HG03521 (cell line): ENCODE data around the gene CPM.
"Not testable (repeated sequence)": the region's sequence is repeated elsewhere in the genome, so short reads cannot be mapped to it uniquely, and the experiment has no call there.

ENCODE experiments used
- ATAC-seq: cut with Tn5 transposase; IDR thresholded peaks from one replicate; pipeline ENCODE4 v1.9.1; 2021; ENCODE audit warnings: mild to moderate bottlenecking, moderate library complexity; ENCODE audit not compliant: unreplicated experiment

The CPM gene

DNA sequence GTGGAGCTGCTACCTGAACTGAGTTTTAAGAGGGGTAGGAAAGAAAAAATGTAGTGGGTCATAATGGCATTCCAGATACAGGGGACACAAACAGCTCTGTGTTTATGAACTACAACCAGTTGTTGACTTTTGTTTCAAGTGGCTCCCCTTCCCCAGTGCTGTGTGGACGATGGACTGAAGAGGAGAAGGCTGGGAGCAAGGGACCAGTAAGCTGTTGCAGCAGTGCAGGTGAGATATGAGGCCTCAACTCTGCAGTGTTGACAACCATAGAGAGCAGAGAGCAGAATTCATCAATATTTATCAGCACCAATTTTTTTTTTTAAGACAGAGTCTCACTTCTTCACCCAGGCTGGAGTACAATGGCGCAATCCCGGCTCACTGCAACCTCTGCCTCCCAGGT is 78.4 kb downstream of the CPM start:
- no peak for ATAC-seq

GRCh38 chr12:68854078-68854468 is 78.9 kb downstream of the CPM start:
- no peak for ATAC-seq

DNA sequence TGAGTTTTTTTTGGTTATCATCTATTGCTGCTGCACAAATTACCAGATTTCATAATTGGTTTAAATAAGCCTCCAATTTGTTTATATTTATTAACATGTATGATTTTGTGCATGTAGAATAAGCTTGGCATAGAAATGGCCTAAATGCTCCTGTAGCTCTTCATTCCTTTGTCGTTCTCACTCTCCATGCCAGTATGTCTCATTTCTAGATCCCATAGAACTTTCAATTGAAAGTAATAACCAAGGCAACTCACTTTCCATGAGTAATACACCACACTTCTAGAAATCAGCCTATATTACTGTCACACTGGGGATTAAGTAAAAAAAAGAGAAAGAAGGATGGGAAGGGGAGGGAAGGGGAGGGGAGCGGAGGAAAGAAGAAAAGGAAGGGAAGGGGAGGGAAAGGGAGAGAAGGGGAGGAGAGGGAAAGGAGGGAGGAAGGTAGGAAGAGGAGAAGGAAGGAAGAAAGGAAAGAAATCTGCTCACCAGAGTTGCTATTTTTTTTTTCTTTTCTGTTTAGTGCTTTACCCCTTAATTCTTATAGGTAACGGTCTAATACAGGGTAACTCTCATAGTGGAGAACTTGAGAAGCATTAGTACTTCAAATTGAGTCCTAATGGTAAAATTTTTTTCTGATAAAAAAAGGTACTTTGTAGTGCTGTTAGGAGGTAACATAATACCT is 79.4 kb downstream of the CPM start:
- no peak for ATAC-seq

DNA sequence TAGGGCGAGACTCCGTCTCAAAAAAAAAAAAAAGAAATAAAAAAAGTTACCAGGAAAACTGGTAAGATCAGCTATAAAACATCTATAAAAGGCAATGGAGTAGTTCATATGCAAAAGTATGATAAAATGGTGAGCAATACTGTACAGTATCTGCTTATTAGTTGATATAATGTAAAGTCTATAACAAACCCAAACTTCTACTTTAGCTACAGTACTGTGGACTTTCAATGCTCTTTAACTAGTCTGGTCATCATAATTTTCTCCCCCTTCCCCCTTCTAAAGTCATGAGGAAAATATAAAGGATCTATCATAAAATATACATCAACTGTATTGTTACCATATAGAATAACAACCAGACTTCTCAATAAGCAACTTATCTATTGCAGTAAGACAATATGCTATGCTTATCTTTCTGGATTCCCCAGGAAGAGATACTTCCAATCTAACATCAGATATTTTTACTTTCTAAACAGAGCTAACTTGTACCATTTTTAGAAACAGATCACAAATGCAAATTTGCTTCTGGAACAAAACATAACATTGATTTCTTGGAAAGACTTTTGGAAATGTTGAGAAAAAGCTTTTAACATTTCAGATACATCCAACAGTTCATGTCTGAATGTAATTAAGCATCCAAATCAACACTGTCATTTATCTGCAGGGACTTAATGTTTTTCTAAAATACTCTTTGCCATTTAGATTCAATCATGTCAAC is 81.2 kb downstream of the CPM start:
- no peak for ATAC-seq

DNA sequence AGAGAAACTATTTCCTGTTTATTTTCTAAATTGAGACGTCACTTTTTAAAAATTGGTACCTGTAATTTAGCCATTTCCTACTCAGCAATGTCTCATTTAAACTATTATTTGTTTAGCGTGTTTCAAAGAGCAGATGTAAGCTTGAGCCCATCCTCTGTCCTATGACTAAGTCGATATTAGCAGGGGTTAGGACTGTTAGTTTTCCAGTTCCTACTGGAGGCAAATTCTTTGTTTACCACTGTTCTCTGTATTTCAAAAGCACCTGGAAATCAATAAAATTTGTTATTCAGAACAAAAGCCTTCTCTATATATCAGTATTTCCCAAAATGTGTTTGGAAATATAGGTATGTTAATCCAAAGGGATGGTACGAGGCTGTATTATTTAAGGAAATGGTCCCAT is 82.6 kb downstream of the CPM start:
- ATAC-seq = no peak

GRCh38 chr12:68846811-68847210 is 86.2 kb downstream of the CPM start:
- no peak for ATAC-seq

DNA sequence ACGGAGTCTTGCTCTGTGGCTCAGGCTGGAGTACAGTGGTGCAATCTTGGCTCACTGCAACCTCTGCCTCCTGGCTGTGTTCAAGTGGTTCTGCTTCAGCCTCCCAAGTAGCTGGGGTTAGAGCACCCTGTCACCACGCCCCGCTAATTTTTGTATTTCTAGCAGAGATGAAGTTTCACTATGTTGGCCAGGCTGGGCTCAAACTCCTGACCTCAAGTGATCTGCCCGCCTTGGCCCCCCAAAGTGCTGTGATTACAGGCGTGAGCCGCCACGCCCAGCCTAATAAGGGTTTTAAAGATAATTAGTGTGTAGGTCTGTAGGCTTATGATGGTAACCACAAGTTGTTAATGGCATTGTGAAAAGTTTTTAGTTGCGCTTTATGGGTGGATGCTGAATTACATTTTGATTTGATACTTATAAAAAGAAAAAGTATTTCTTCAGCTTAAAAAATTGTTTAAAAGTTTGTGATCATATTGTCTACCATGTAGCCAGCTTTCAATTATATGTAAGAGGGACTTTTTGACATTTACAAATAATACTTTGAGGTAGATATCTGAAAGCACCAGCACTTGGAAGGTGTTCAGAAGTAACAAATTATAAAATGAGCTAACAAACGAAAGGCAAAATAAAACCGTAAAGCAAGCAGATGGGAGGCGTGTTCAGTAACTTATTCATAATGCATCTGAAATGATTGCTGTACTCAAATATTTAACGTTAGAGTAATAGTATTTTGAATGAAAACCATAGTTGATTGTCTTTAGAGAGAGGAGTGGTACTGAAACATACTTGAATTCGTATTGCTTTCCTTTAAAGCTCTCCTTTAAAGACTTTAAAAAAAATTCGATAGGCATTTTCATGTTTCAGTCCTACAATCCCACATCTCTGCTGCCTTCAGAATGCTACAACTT is 87.9 kb downstream of the CPM start:
- ATAC-seq = no peak

- no peak for ATAC-seq
These were observed 88.6 kb downstream of the CPM start for GRCh38 chr12:68844318-68844745.

GRCh38 chr12:68842784-68843567 is 90.0 kb downstream of the CPM start:
- ATAC-seq = no peak

GRCh38 chr12:68842123-68842522 is 90.8 kb downstream of the CPM start:
- no peak for ATAC-seq

- ATAC-seq = no peak
These were observed 91.3 kb downstream of the CPM start for GRCh38 chr12:68841717-68842116.

- not testable (repeated sequence) for ATAC-seq
These were observed 91.8 kb downstream of the CPM start for GRCh38 chr12:68841175-68841574.

DNA sequence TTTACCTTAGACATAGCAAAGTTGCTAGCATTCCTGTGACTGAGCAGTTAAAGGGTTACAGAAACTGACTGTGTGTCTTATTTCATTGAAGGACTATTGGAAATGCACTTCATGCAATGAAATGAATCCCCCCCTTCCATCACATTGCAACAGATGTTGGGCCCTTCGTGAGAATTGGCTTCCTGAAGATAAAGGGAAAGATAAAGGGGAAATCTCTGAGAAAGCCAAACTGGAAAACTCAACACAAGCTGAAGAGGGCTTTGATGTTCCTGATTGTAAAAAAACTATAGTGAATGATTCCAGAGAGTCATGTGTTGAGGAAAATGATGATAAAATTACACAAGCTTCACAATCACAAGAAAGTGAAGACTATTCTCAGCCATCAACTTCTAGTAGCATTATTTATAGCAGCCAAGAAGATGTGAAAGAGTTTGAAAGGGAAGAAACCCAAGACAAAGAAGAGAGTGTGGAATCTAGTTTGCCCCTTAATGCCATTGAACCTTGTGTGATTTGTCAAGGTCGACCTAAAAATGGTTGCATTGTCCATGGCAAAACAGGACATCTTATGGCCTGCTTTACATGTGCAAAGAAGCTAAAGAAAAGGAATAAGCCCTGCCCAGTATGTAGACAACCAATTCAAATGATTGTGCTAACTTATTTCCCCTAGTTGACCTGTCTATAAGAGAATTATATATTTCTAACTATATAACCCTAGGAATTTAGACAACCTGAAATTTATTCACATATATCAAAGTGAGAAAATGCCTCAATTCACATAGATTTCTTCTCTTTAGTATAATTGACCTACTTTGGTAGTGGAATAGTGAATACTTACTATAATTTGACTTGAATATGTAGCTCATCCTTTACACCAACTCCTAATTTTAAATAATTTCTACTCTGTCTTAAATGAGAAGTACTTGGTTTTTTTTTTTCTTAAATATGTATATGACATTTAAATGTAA is 93.5 kb downstream of the CPM start:
- ATAC-seq = no peak

DNA sequence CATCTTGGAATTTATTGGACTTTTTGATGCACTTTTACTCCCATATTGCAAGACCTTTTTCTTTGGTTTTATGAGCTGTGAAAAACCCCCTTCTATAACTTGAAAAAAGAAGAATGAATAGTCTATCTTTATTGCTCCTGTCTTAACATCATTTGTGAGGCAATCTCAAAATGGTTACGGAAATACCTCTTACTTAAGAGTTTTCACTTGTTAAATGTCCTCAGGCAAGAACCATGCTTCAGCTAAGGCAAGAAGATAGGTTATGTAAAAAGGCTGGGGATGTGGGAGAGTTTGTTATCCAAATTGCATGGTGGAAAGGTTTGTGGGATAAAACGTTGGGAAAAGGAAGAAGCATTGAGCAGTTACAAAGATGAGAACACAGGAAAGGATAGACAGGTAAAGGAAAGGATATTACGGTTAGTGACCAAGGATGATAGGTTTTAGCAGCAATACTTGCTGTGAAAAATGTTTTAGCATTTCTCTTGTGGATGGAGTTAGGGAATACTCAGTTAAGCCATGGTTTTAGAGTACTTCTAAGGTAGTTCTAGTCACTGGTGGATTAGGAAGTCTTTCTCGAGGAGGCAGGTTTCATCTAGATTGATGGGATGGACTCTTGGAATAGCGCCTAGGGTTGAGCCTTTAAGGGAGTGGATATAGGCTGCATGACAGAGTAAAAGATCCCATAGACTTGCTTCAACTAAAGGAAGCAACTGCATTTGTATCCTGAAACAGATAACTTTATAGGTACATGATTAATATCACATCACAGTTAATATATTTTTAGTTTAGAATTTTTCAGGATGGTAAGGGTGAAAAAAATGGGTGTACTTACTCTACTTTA is 94.7 kb downstream of the CPM start:
- no peak for ATAC-seq

DNA sequence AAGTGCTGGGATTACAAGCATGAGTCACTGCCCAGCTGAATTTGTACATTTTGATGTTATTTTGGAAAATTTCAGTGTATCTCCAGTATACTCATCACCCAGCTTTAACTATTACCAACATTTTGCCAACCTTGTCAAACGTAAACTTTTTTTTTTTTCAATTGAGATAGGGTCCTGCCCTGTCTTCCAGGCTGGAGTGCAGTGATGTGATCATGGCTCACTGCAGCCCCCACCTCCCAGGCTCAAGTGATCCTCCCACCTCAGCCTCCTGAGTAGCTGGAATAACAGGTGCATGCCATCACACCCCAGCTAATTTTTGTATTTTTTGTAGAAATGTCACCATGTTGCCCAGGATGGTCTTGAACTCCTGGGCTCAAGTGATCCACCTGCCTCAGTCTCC is 95.8 kb downstream of the CPM start:
- ATAC-seq = no peak

GRCh38 chr12:68835333-68835908 is 97.5 kb downstream of the CPM start:
- no peak for ATAC-seq

GRCh38 chr12:68833508-68833907 is 99.5 kb downstream of the CPM start:
- ATAC-seq = no peak

DNA sequence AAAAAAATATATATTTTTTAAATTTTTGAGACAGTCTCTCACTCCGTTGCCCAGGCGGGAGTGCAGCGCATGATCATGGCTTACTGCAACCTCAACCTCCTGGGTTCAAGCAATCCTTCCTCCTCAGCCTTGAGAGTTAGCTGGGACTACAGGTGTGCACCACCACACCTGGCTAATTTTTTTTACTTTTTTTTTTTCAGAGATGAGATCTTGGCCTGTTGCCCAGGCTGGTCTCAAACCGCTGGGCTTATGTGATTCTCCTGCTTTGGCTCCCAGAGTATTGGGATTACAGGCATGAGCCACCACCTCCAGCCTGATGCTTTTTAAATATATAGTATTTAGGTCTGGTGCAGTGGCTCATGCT is 100.5 kb downstream of the CPM start:
- ATAC-seq = no peak
